ENCODE results near the gene DOK5.
A peak's percentile ranks its signal among the peaks of the same experiment; 100 is the strongest.

Gene DOK5

DNA sequence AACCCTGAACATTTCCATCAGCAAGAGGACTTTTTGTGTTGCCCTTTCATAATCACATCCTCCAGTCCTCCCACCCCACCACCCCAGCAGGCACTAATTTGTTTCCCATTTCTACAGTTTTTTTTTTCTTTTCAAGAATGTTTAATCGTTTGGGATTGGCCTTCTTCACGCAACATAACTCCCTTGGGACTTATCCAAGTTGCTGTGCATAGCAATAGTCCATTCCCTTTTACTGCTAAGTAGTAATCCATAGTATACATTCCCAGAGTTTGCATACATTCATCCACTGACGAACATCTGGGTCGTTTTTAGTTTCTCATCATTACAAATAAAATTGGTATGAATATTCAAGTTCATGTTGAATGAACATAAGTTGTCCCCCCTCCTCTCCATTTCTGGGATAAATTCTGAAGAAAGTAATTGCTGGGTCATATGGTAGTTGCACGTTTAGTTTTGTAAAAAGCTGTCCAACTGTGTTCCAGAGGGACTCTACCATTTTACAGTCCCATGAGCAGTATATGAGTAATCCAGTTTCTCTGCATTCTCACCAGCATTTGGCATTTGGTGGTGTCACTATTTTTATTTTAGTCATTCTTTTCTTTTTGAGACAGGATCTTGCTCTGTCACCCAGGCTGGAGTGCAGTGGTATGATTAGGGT, 90.8 kb downstream of the DOK5 start:
- Histone ChIP-seq H3K27me3 (replicated peaks; ENCODE audit: control insufficient read depth, insufficient read depth, low read length) (no peaks in the 10 kb centered on the region), H3K36me3 (ENCODE audit: control insufficient read depth, insufficient read depth, low read length, severe bottlenecking) (no peaks in the 10 kb centered on the region), H3K9ac (ENCODE audit: low read length) (no peak overlapping the region), H3K4me1 (ENCODE audit: control insufficient read depth, insufficient read depth, low read length) (peaks cover 24% of the 10 kb centered on the region), H3K9me3 (ENCODE audit: control insufficient read depth, low read length) (no peaks in the 10 kb centered on the region), H3K4me3 (ENCODE audit: low read length) (no peak overlapping the region)
- DNase-seq (ENCODE audit: low read depth), result no peak

DNA sequence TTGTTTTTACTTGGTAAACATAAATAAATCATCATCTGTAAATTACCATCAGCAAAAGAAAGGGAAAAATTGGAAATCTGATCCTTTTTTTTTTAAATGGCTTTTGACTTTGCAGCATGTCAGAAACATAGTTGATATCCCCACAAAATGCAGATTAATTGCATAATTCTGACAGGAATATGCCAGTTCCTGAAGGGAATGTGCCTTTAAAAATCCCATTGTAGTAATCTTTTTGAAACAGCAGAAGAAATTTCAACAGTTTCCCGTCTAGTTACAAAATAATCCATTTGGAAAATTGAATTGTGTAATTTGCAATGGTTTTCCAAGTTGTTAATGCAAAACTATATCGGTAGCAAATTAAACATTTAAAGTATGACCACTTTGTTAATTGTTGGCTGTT, 95.2 kb downstream of the DOK5 start:
- H3K4me1 ChIP-seq (ENCODE audit: control insufficient read depth, insufficient read depth, low read length), result peaks cover 36% of the 10 kb centered on the region
- H3K36me3 ChIP-seq (ENCODE audit: control insufficient read depth, insufficient read depth, low read length, severe bottlenecking), result no peaks in the 10 kb centered on the region
- no peak overlapping the region for H3K4me3 ChIP-seq (ENCODE audit: low read length)
- DNase-seq (ENCODE audit: low read depth), result no peak
- no peaks in the 10 kb centered on the region for H3K9me3 ChIP-seq (ENCODE audit: control insufficient read depth, low read length)
- no peaks in the 10 kb centered on the region for H3K27me3 ChIP-seq (replicated peaks; ENCODE audit: control insufficient read depth, insufficient read depth, low read length)
- H3K9ac ChIP-seq (ENCODE audit: low read length), result no peak overlapping the region

DNA sequence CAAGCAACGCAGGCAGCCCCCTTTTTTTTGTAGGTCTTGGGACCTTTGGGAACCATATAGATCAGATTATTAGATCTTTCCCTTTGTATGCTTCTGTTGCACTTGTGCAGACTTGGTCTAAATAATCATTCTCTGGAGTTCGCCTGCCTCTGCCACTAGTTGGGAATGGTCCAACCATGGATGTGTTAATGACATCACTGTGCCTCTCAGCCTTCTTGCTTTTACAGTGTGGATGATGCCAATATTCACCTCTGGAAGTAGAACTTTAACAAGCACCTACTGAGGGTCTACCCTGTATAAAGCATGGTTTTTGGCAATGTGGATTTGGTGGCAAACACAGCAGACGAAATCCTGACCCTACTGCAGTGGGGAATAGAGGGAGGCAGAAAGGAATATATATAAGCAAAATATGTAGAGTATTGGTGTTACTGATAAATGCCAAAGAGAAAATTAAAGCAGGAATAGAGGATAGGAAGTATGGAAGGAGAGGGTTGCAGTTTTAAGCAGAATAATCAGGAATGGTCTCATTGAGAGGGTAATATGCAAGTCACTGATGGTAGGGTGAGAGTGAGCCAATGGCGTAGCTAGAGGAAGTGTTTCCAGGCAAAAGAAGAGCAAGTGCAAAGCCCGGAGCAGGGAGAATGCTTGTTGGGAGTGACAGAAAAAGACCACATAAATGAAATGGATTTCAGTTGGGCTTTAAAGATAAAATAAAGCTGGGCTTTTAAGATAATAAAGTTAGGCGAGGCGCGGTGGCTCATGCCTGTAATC, 97.5 kb downstream of the DOK5 start:
- DNase-seq (ENCODE audit: low read depth), result no peak
- Histone ChIP-seq H3K36me3 (ENCODE audit: control insufficient read depth, insufficient read depth, low read length, severe bottlenecking) (no peaks in the 10 kb centered on the region), H3K9ac (ENCODE audit: low read length) (no peak overlapping the region), H3K27me3 (replicated peaks; ENCODE audit: control insufficient read depth, insufficient read depth, low read length) (no peaks in the 10 kb centered on the region), H3K9me3 (ENCODE audit: control insufficient read depth, low read length) (no peaks in the 10 kb centered on the region), H3K4me1 (ENCODE audit: control insufficient read depth, insufficient read depth, low read length) (peaks cover 41% of the 10 kb centered on the region), H3K4me3 (ENCODE audit: low read length) (no peak overlapping the region)

DNA sequence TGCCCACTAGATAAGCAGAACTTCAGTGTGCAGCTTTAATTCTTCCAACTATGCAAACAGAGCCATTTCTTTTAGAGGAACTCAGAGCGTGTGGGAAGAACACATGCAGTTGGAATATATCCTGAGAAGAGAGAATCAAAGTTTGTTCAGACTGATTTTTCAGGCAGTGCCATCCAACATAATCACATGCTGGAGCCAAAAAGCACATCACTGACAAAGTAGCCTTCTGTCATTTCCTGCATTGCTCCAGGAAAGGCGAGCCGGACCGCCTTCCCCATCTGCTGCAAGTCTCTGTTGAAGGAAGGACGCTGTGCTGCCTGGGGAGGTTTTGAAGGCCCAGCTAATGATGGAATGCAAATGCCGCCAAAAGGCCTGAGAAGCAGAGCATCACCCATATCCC, 98.4 kb downstream of the DOK5 start:
- Histone ChIP-seq H3K4me1 (ENCODE audit: control insufficient read depth, insufficient read depth, low read length) (peaks cover 42% of the 10 kb centered on the region), H3K4me3 (ENCODE audit: low read length) (no peak overlapping the region), H3K9me3 (ENCODE audit: control insufficient read depth, low read length) (no peaks in the 10 kb centered on the region), H3K27me3 (replicated peaks; ENCODE audit: control insufficient read depth, insufficient read depth, low read length) (no peaks in the 10 kb centered on the region), H3K36me3 (ENCODE audit: control insufficient read depth, insufficient read depth, low read length, severe bottlenecking) (no peaks in the 10 kb centered on the region), H3K9ac (ENCODE audit: low read length) (no peak overlapping the region)
- DNase-seq (ENCODE audit: low read depth), result no peak

DNA sequence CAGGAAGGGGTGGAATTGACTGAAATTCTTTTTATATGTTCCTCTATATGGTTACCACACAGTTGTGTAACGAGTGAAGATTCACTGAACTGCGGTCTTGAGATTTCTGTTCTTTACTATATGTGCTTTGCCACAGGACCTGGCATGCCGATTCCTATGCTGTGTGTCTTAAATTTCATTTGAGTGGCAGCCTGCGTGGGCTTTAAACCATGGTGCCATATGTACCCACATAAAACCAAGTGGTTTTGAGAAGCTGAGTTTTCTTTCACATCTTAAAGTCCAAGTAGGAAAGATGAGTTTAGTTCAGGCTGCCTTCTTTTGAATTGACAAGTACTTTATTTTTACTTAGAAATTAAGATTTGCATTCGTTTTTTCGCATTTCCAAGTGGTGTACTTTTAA, 101.1 kb downstream of the DOK5 start:
- no peaks in the 10 kb centered on the region for H3K36me3 ChIP-seq (ENCODE audit: control insufficient read depth, insufficient read depth, low read length, severe bottlenecking)
- peaks cover 21% of the 10 kb centered on the region for H3K4me1 ChIP-seq (ENCODE audit: control insufficient read depth, insufficient read depth, low read length)
- no peak overlapping the region for H3K4me3 ChIP-seq (ENCODE audit: low read length)
- no peak overlapping the region for H3K9ac ChIP-seq (ENCODE audit: low read length)
- peaks cover 2% of the 10 kb centered on the region for H3K9me3 ChIP-seq (ENCODE audit: control insufficient read depth, low read length)
- DNase-seq (ENCODE audit: low read depth), result no peak
- no peaks in the 10 kb centered on the region for H3K27me3 ChIP-seq (replicated peaks; ENCODE audit: control insufficient read depth, insufficient read depth, low read length)

DNA sequence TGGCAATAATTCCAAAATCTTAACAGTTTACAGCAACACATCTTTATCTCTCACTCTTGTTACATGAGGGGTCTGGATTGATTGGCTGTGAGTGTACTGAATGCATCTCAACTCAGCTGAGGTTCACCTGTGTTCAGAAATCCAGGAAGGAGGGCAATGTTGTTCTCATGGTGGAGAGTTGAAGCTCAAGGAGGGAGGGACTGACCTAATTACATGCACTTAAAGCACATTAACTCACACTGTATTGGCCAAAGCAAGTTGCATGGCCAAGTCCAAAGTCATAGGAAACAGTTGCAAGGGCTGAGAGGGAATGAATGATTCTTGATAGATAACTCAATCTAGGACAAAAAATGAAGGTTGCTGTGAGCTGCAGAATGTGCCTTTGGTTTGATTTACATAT, 102.2 kb downstream of the DOK5 start:
- Histone ChIP-seq H3K9me3 (ENCODE audit: control insufficient read depth, low read length) (peaks cover 2% of the 10 kb centered on the region), H3K27me3 (replicated peaks; ENCODE audit: control insufficient read depth, insufficient read depth, low read length) (no peaks in the 10 kb centered on the region), H3K4me3 (ENCODE audit: low read length) (no peak overlapping the region), H3K36me3 (ENCODE audit: control insufficient read depth, insufficient read depth, low read length, severe bottlenecking) (no peaks in the 10 kb centered on the region), H3K4me1 (ENCODE audit: control insufficient read depth, insufficient read depth, low read length) (peaks cover 17% of the 10 kb centered on the region), H3K9ac (ENCODE audit: low read length) (no peak overlapping the region)
- DNase-seq (ENCODE audit: low read depth), result no peak

DNA sequence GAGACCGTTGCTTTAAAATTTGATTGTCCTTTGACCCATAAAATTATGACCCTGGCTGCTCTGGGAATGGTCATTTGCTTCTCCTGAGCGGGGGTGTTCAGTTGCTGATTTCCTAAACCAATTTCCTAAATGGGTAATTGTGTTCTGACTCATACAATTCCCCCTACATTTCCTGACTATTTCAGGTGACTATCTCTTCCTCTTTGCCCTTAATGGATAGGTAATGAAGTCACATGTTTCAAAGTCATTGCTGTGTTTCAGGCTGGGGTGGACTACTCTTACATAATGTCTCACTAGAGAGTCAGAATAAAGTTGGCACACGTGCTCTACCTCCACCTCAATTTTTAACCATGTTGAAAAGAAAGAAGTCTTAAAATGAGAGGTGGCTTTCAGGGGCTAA, 109.8 kb downstream of the DOK5 start:
- Histone ChIP-seq H3K27me3 (replicated peaks; ENCODE audit: control insufficient read depth, insufficient read depth, low read length) (no peaks in the 10 kb centered on the region), H3K9me3 (ENCODE audit: control insufficient read depth, low read length) (peaks cover 10% of the 10 kb centered on the region), H3K4me3 (ENCODE audit: low read length) (no peak overlapping the region), H3K4me1 (ENCODE audit: control insufficient read depth, insufficient read depth, low read length) (no peaks in the 10 kb centered on the region), H3K36me3 (ENCODE audit: control insufficient read depth, insufficient read depth, low read length, severe bottlenecking) (no peaks in the 10 kb centered on the region), H3K9ac (ENCODE audit: low read length) (no peak overlapping the region)
- no peak for DNase-seq (ENCODE audit: low read depth)

DNA sequence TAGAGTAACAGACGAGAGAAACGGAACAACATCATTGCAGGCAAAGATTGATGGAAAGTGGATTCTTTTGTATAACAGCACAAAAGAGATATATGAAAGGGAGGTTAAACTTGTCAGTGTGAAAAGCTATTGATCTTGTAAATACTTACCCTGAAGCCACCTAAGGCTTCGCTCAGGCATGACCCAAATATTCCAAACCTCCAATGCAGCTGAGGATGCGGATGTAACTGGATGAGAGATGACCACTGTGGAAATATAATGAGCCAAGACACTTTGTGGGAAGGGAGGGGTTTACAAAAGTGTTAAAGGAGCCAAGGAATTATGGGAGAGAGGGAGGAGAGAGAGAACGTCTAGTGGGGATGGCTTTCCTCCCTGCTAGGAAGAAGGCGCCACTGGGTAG, 112.0 kb downstream of the DOK5 start:
- peaks cover 2% of the 10 kb centered on the region for H3K36me3 ChIP-seq (ENCODE audit: control insufficient read depth, insufficient read depth, low read length, severe bottlenecking)
- no peak overlapping the region for H3K9ac ChIP-seq (ENCODE audit: low read length)
- no peak for DNase-seq (ENCODE audit: low read depth)
- H3K27me3 ChIP-seq (replicated peaks; ENCODE audit: control insufficient read depth, insufficient read depth, low read length), result no peaks in the 10 kb centered on the region
- no peaks in the 10 kb centered on the region for H3K4me1 ChIP-seq (ENCODE audit: control insufficient read depth, insufficient read depth, low read length)
- H3K9me3 ChIP-seq (ENCODE audit: control insufficient read depth, low read length), result peaks cover 8% of the 10 kb centered on the region
- H3K4me3 ChIP-seq (ENCODE audit: low read length), result no peak overlapping the region

DNA sequence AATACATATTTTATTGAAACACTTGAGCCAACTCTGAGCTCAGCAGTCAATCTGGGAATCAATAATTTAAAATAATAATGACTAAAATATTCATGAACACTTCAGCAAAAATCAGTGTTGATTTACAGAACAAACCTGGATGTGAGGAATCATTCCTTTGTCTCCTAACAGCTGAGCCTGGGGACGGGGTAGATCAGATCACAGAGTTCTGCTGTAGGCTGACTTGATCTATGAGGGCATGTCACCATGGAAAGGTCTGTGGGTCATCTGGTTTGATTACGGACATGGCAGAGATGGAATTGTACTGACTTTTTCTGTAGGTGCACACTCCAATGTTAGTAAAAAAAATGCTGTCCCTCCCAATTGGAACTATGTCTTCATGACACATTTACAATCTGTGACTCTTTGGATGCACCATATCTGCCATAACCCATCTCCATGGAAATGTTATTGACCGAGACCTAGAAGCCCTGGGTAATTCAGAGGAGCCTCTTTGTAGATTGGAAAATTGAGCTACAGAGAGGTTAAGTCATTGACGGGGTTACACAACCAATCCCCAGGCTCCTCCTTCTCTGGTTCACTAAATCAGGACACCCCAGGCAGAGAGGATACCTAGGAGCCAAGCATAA, 114.1 kb downstream of the DOK5 start:
- H3K9me3 ChIP-seq (ENCODE audit: control insufficient read depth, low read length), result no peaks in the 10 kb centered on the region
- H3K9ac ChIP-seq (ENCODE audit: low read length), result no peak overlapping the region
- no peak for DNase-seq (ENCODE audit: low read depth)
- H3K36me3 ChIP-seq (ENCODE audit: control insufficient read depth, insufficient read depth, low read length, severe bottlenecking), result peaks cover 2% of the 10 kb centered on the region
- no peak overlapping the region for H3K4me3 ChIP-seq (ENCODE audit: low read length)
- no peaks in the 10 kb centered on the region for H3K27me3 ChIP-seq (replicated peaks; ENCODE audit: control insufficient read depth, insufficient read depth, low read length)
- no peaks in the 10 kb centered on the region for H3K4me1 ChIP-seq (ENCODE audit: control insufficient read depth, insufficient read depth, low read length)

DNA sequence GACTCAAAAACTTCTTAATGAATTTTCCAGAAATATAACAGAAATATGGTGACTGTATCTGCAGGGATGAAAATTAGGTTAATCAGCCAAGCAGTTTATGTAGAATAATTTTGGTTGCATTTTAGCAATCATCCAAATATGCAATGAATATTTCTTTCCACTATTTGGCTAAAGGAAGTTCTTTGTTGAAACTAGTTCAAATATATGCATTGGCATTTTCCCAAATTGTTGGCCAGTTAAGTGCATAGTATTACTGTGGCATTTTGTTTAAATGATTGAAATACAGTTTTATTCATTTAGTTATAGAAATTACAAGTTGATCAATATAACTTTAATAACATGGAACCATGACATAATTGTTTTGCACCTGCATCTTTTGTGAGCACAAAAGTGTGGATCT, 115.5 kb downstream of the DOK5 start:
- no peak overlapping the region for H3K4me3 ChIP-seq (ENCODE audit: low read length)
- peak; percentile 14 for DNase-seq (ENCODE audit: low read depth)
- H3K9ac ChIP-seq (ENCODE audit: low read length), result no peak overlapping the region
- no peaks in the 10 kb centered on the region for H3K4me1 ChIP-seq (ENCODE audit: control insufficient read depth, insufficient read depth, low read length)
- H3K27me3 ChIP-seq (replicated peaks; ENCODE audit: control insufficient read depth, insufficient read depth, low read length), result no peaks in the 10 kb centered on the region
- H3K36me3 ChIP-seq (ENCODE audit: control insufficient read depth, insufficient read depth, low read length, severe bottlenecking), result peaks cover 2% of the 10 kb centered on the region
- H3K9me3 ChIP-seq (ENCODE audit: control insufficient read depth, low read length), result no peaks in the 10 kb centered on the region

DNA sequence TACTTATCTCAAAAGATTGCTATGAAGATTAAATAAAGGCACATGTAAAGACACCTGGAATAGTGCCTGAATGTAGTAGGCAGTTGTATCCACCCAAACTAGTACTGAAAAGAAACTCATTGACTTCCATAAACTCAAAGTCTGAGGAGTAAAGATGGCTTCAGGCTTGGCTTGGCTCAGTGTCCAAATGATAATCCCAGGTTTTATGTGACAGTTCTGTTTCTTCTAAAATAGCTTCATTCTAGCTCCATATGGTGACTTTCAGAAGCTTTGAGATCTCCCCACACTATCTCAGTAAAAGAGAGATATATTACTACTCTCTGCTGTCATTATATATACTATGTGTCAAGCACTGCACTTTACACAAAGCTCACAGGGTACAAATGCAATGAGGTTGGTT, 121.3 kb downstream of the DOK5 start:
- Histone ChIP-seq H3K27me3 (replicated peaks; ENCODE audit: control insufficient read depth, insufficient read depth, low read length) (no peaks in the 10 kb centered on the region), H3K36me3 (ENCODE audit: control insufficient read depth, insufficient read depth, low read length, severe bottlenecking) (peaks cover 2% of the 10 kb centered on the region), H3K4me1 (ENCODE audit: control insufficient read depth, insufficient read depth, low read length) (no peaks in the 10 kb centered on the region), H3K9me3 (ENCODE audit: control insufficient read depth, low read length) (peaks cover 6% of the 10 kb centered on the region), H3K4me3 (ENCODE audit: low read length) (no peak overlapping the region), H3K9ac (ENCODE audit: low read length) (no peak overlapping the region)
- no peak for DNase-seq (ENCODE audit: low read depth)
